Activated CD8-positive, alpha-beta memory T cell treated with anti-CD3 and anti-CD28 coated beads, Interleukin-2, amount 10 ng/mL, durations not matched to agents 7 days and 5 days (primary cell): Measurements from ENCODE around the gene GFOD2. TPM values are rescaled to one million over a fixed set of nuclear protein-coding genes. Genes with fewer than 3 reads are reported as not detected.

Experiments used
- ATAC-seq: fragments of 150-1000 bp; cut with Tn5 transposase; one replicate; pipeline ENCODE4 v1.10.0; 2021; ENCODE audit warnings: moderate library complexity
- CTCF ChIA-PET: fragments of 350-600 bp; sonication (Branson Sonifier 250); formaldehyde crosslinking; loops from one replicate; lab custom pipeline; 2021; ENCODE audit warnings: antibody characterized with exemption; lab: Charles Lee
- DNase-seq: peaks from one replicate; pipeline ENCODE4 v3.0.0-alpha.2; 2020
- H3K27ac Mint-ChIP-seq: one replicate; pipeline ENCODE4 v1.8.0; 2021; ENCODE audit warnings: mild to moderate bottlenecking, mixed read lengths
- H3K27me3 Mint-ChIP-seq: one replicate; pipeline ENCODE4 v1.8.0; 2021; ENCODE audit warnings: mixed read lengths
- H3K36me3 Mint-ChIP-seq: one replicate; pipeline ENCODE4 v1.8.0; 2021; ENCODE audit warnings: mild to moderate bottlenecking, mixed read lengths
- H3K4me1 Mint-ChIP-seq: one replicate; pipeline ENCODE4 v1.8.0; 2021; ENCODE audit warnings: mixed read lengths
- H3K4me3 Mint-ChIP-seq: one replicate; pipeline ENCODE4 v1.8.0; 2021; ENCODE audit warnings: mild to moderate bottlenecking, moderate library complexity, mixed read lengths
- H3K9me3 Mint-ChIP-seq: one replicate; pipeline ENCODE4 v1.8.0; 2022; ENCODE audit warnings: low read depth, mixed read lengths
- total RNA-seq, 2 experiments: library from RNA; stranded (reverse); gene quantifications; one replicate each; pipeline ENCODE4 v1.2.3, GENCODE V29; 2021

GFOD2 gene
- total RNA-seq, 2 experiments from 2014 or later: 15.1 to 15.8 TPM

- CTCF ChIA-PET: interaction anchor here (1.4 to 11.4 kb wide), 5 partner anchors 19 to 133 kb away, joined by 4 to 307 read pairs (median 28); partner anchors contain the start of genes C16orf86, CTCF and ENKD1
- H3K27me3 Mint-ChIP-seq: no peaks in the 10 kb centered on the region
Measured at GRCh38 chr16:67647681-67648080, 71.4 kb downstream of the GFOD2 start.

GRCh38 chr16:67647111-67647651, 71.9 kb downstream of the GFOD2 start:
- CTCF ChIA-PET: interaction anchor here (1.4 to 11.4 kb wide), 5 partner anchors 19 to 133 kb away, joined by 4 to 307 read pairs (median 28); partner anchors contain the start of genes C16orf86, CTCF and ENKD1
- no peak overlapping the region for H3K4me3 Mint-ChIP-seq
- ATAC-seq (no peak), DNase-seq (no peak)
- H3K27ac Mint-ChIP-seq: no peak overlapping the region
- H3K36me3 Mint-ChIP-seq: peaks cover 21% of the 10 kb centered on the region
- no peaks in the 10 kb centered on the region for H3K9me3 Mint-ChIP-seq
- H3K4me1 Mint-ChIP-seq: peaks cover 18% of the 10 kb centered on the region
- no peaks in the 10 kb centered on the region for H3K27me3 Mint-ChIP-seq

More at GRCh38 chr16:67647681-67648080, 71.4 kb downstream of the GFOD2 start:
- ATAC-seq (no peak), DNase-seq (no peak)
- Mint-ChIP-seq H3K36me3 (peaks cover 22% of the 10 kb centered on the region), H3K4me1 (peaks cover 18% of the 10 kb centered on the region), H3K4me3 (no peak overlapping the region), H3K27ac (no peak overlapping the region), H3K9me3 (no peaks in the 10 kb centered on the region)

GRCh38 chr16:67645397-67646121, 73.6 kb downstream of the GFOD2 start:
- Mint-ChIP-seq H3K27ac (peak overlapping the region; percentile 97), H3K4me1 (peaks cover 17% of the 10 kb centered on the region), H3K9me3 (no peaks in the 10 kb centered on the region), H3K36me3 (peaks cover 13% of the 10 kb centered on the region), H3K4me3 (peak overlapping the region; percentile 85), H3K27me3 (no peaks in the 10 kb centered on the region)
- DNase-seq: peak; percentile 59
- ATAC-seq: peak; percentile 11
- CTCF ChIA-PET: interaction anchor here (0.6 to 11.4 kb wide), 34 partner anchors 11 to 631 kb away, joined by 3 to 307 read pairs (median 4); partner anchors contain the start of genes ACD, ATP6V0D1, C16orf86 and CTCF

- Mint-ChIP-seq H3K36me3 (peaks cover 4% of the 10 kb centered on the region), H3K9me3 (no peaks in the 10 kb centered on the region), H3K4me1 (peaks cover 15% of the 10 kb centered on the region), H3K4me3 (peak overlapping the region; percentile 85), H3K27ac (peak overlapping the region; percentile 52), H3K27me3 (no peaks in the 10 kb centered on the region)
- no peak for DNase-seq
- CTCF ChIA-PET: interaction anchor here (0.7 to 11.4 kb wide), 24 partner anchors 11 to 233 kb away, joined by 3 to 307 read pairs (median 6); partner anchors contain the start of genes ACD, ATP6V0D1, C16orf86 and CTCF
- no peak for ATAC-seq
Measured at GRCh38 chr16:67644038-67644437, 75.1 kb downstream of the GFOD2 start.

- ATAC-seq (no peak), DNase-seq (no peak)
- Mint-ChIP-seq H3K27me3 (no peaks in the 10 kb centered on the region), H3K36me3 (peaks cover 8% of the 10 kb centered on the region), H3K4me3 (no peak overlapping the region), H3K9me3 (no peaks in the 10 kb centered on the region), H3K27ac (no peak overlapping the region), H3K4me1 (peaks cover 15% of the 10 kb centered on the region)
- CTCF ChIA-PET: interaction anchor here (0.7 to 11.4 kb wide), 8 partner anchors 9 to 126 kb away, joined by 3 to 307 read pairs (median 24); partner anchors contain the start of gene CTCF
Measured at GRCh38 chr16:67641779-67642708, 77.1 kb downstream of the GFOD2 start.

GRCh38 chr16:67637625-67638024, 81.5 kb downstream of the GFOD2 start:
- H3K4me1 Mint-ChIP-seq: no peaks in the 10 kb centered on the region
- no peaks in the 10 kb centered on the region for H3K27me3 Mint-ChIP-seq
- H3K36me3 Mint-ChIP-seq: peaks cover 19% of the 10 kb centered on the region
- H3K27ac Mint-ChIP-seq: no peak overlapping the region
- ATAC-seq (no peak), DNase-seq (no peak)
- H3K4me3 Mint-ChIP-seq: no peak overlapping the region
- CTCF ChIA-PET: interaction anchor here (0.6 to 11.4 kb wide), 3 partner anchors 88 to 116 kb away, joined by 3 to 307 read pairs (median 4); partner anchors contain the start of gene RIPOR1
- no peaks in the 10 kb centered on the region for H3K9me3 Mint-ChIP-seq

- Mint-ChIP-seq H3K36me3 (peaks cover 22% of the 10 kb centered on the region), H3K27ac (no peak overlapping the region), H3K27me3 (no peaks in the 10 kb centered on the region), H3K4me3 (no peak overlapping the region), H3K4me1 (no peaks in the 10 kb centered on the region), H3K9me3 (no peaks in the 10 kb centered on the region)
- CTCF ChIA-PET: interaction anchor here (0.6 kb wide), 1 partner anchor 177 kb away, joined by 4 read pairs; no protein-coding TSS in a partner anchor
- no peak for ATAC-seq
- DNase-seq: no peak
Measured at GRCh38 chr16:67636713-67637112, 82.4 kb downstream of the GFOD2 start.

GRCh38 chr16:67632415-67633172, 86.5 kb downstream of the GFOD2 start:
- Mint-ChIP-seq H3K4me1 (no peaks in the 10 kb centered on the region), H3K9me3 (no peaks in the 10 kb centered on the region), H3K27me3 (no peaks in the 10 kb centered on the region), H3K27ac (no peak overlapping the region), H3K4me3 (no peak overlapping the region), H3K36me3 (peaks cover 37% of the 10 kb centered on the region)
- ATAC-seq: no peak
- DNase-seq: no peak
- CTCF ChIA-PET: interaction anchor here (0.6 to 2.3 kb wide), 3 partner anchors 12 to 85 kb away, joined by 3 to 12 read pairs (median 10); partner anchors contain the start of gene CARMIL2

GRCh38 chr16:67628216-67628615, 90.9 kb downstream of the GFOD2 start:
- no peak overlapping the region for H3K27ac Mint-ChIP-seq
- no peaks in the 10 kb centered on the region for H3K27me3 Mint-ChIP-seq
- H3K9me3 Mint-ChIP-seq: no peaks in the 10 kb centered on the region
- ATAC-seq (no peak), DNase-seq (no peak)
- no peaks in the 10 kb centered on the region for H3K4me1 Mint-ChIP-seq
- H3K4me3 Mint-ChIP-seq: no peak overlapping the region
- H3K36me3 Mint-ChIP-seq: peaks cover 44% of the 10 kb centered on the region
- CTCF ChIA-PET: interaction anchor here (0.6 to 1.2 kb wide), 3 partner anchors 16 to 342 kb away, joined by 3 to 5 read pairs (median 4); partner anchors contain the start of gene CARMIL2

Other genes with a start within 250 kb of the GFOD2 start
- gene ATP6V0D1, start 238.2 kb downstream of the GFOD2 start, total RNA-seq: 10 to 100 TPM; 42.1 to 58.3 TPM
- gene AGRP, start 235.8 kb downstream of the GFOD2 start, total RNA-seq: not detected
- 10 to 100 TPM; 14.3 to 17.8 TPM for gene RIPOR1, start 190.5 kb downstream of the GFOD2 start, total RNA-seq
- gene CTCF, start 156.8 kb downstream of the GFOD2 start, total RNA-seq: 10 to 100 TPM; 74.0 to 81.8 TPM
- gene CARMIL2, start 74.2 kb downstream of the GFOD2 start, total RNA-seq: 100 to 1,000 TPM; 154 to 174 TPM
- gene ACD, start 59.1 kb downstream of the GFOD2 start, total RNA-seq: 10 to 100 TPM; 49.7 to 58.1 TPM
- 10 to 100 TPM; 15.2 to 15.5 TPM for gene PARD6A, start 58.4 kb downstream of the GFOD2 start, total RNA-seq
- 1 to 10 TPM; 6.2 to 8.0 TPM for gene ENKD1, start 52.6 kb downstream of the GFOD2 start, total RNA-seq
- 1 to 10 TPM; 4.1 to 5.1 TPM for gene C16orf86, start 52.5 kb downstream of the GFOD2 start, total RNA-seq
- 10 to 100 TPM; 21.2 to 23.7 TPM for gene RANBP10, start 87.2 kb upstream of the GFOD2 start, total RNA-seq
- gene TSNAXIP1, start 87.6 kb upstream of the GFOD2 start, total RNA-seq: under 1 TPM; 0.12 to 0.45 TPM
- 10 to 100 TPM; 47.9 to 52.7 TPM for gene THAP11, start 123.0 kb upstream of the GFOD2 start, total RNA-seq
- 100 to 1,000 TPM; 114 to 137 TPM for gene NUTF2, start 127.6 kb upstream of the GFOD2 start, total RNA-seq
- gene CENPT, start 128.4 kb upstream of the GFOD2 start, total RNA-seq: 10 to 100 TPM; 61.8 to 69.3 TPM
- 100 to 1,000 TPM; 122 to 124 TPM for gene EDC4, start 153.7 kb upstream of the GFOD2 start, total RNA-seq
- under 1 TPM; 0.45 to 0.99 TPM for gene NRN1L, start 165.6 kb upstream of the GFOD2 start, total RNA-seq
- 10 to 100 TPM; 21.0 to 21.6 TPM for gene PSKH1, start 173.9 kb upstream of the GFOD2 start, total RNA-seq
- 1 to 10 TPM; 5.0 to 6.7 TPM for gene CTRL, start 212.5 kb upstream of the GFOD2 start, total RNA-seq
- 100 to 1,000 TPM; 250 to 296 TPM for gene PSMB10, start 217.5 kb upstream of the GFOD2 start, total RNA-seq
- gene LCAT, start 224.8 kb upstream of the GFOD2 start, total RNA-seq: 10 to 100 TPM; 15.6 to 22.7 TPM
- 10 to 100 TPM; 47.7 to 51.2 TPM for gene SLC12A4, start 249.3 kb upstream of the GFOD2 start, total RNA-seq